H9 (cell line): Measurements from ENCODE around the gene TPD52L2. TPM values are rescaled to one million over a fixed set of nuclear protein-coding genes. Genes with fewer than 3 reads are reported as not detected.

ENCODE experiments used
- DNase-seq: peaks from one replicate; pipeline ENCODE4 v3.0.0-alpha.2; 2017
- H2AFZ ChIP-seq: one replicate; pipeline ENCODE4 v1.6.1; 2013; ENCODE audit warnings: mild to moderate bottlenecking, low read length, control low read depth, moderate library complexity
- H2AK5ac ChIP-seq: 2 replicates; pipeline ENCODE4 v1.6.1; 2013; ENCODE audit warnings: low read length, control low read depth, mixed read lengths; ENCODE audit not compliant: insufficient read length
- H2BK120ac ChIP-seq: one replicate; pipeline ENCODE4 v1.6.1; 2013; ENCODE audit warnings: low read depth, mild to moderate bottlenecking, low read length, control low read depth, inconsistent platforms; ENCODE audit not compliant: poor library complexity, severe bottlenecking
- H2BK12ac ChIP-seq: 2 replicates; pipeline ENCODE4 v1.6.1; 2013; ENCODE audit warnings: low read length, control low read depth, mixed read lengths, low read depth; ENCODE audit not compliant: insufficient read length
- H2BK15ac ChIP-seq: 2 replicates; pipeline ENCODE4 v1.6.1; 2013; ENCODE audit warnings: low read depth, low read length, control low read depth
- H2BK20ac ChIP-seq: one replicate; pipeline ENCODE4 v1.6.1; 2013; ENCODE audit warnings: low read depth, mild to moderate bottlenecking, low read length, control low read depth, inconsistent platforms; ENCODE audit not compliant: poor library complexity, severe bottlenecking
- H2BK5ac ChIP-seq: 2 replicates; pipeline ENCODE4 v1.6.1; 2013; ENCODE audit warnings: low read length, control low read depth, mixed read lengths; ENCODE audit not compliant: insufficient read length
- H3K14ac ChIP-seq: 2 replicates; pipeline ENCODE4 v1.6.1; 2013; ENCODE audit warnings: low read length, control low read depth; ENCODE audit not compliant: insufficient read depth
- H3K18ac ChIP-seq: 2 replicates; pipeline ENCODE4 v1.6.1; 2013; ENCODE audit warnings: low read depth, mild to moderate bottlenecking, mixed read lengths, low read length, control low read depth; ENCODE audit not compliant: insufficient read length
- H3K23ac ChIP-seq: 2 replicates; pipeline ENCODE4 v1.6.1; 2013; ENCODE audit warnings: low read length, control low read depth, mixed read lengths, low read depth; ENCODE audit not compliant: insufficient read length
- H3K23me2 ChIP-seq: 2 replicates; pipeline ENCODE4 v1.6.1; 2013; ENCODE audit warnings: low read depth, mild to moderate bottlenecking, mixed read lengths, low read length, control low read depth; ENCODE audit not compliant: insufficient read length, poor library complexity, severe bottlenecking
- H3K27ac ChIP-seq: 2 replicates; pipeline ENCODE4 v1.5.1; 2013; ENCODE audit warnings: low read length, control low read depth, mixed read lengths, low read depth; ENCODE audit not compliant: insufficient read length
- H3K27me3 ChIP-seq: 2 replicates; pipeline ENCODE4 v1.6.1; 2013; ENCODE audit warnings: low read length, control low read depth, inconsistent platforms; ENCODE audit not compliant: insufficient read depth
- H3K4ac ChIP-seq: 2 replicates; pipeline ENCODE4 v1.6.1; 2013; ENCODE audit warnings: low read depth, mild to moderate bottlenecking, control low read depth, inconsistent platforms, low read length, moderate library complexity
- H3K4me1 ChIP-seq: 2 replicates; pipeline ENCODE4 v1.6.1; 2013; ENCODE audit warnings: low read length, control low read depth, inconsistent platforms; ENCODE audit not compliant: insufficient read depth
- H3K4me2 ChIP-seq: 2 replicates; pipeline ENCODE4 v1.6.1; 2013; ENCODE audit warnings: low read length, control low read depth, mixed read lengths; ENCODE audit not compliant: insufficient read length, insufficient read depth
- H3K56ac ChIP-seq: 2 replicates; pipeline ENCODE4 v1.6.1; 2013; ENCODE audit warnings: low read depth, mild to moderate bottlenecking, mixed read lengths, low read length, control low read depth; ENCODE audit not compliant: insufficient read length
- H3K79me1 ChIP-seq: 2 replicates; pipeline ENCODE4 v1.6.1; 2013; ENCODE audit warnings: low read depth, mild to moderate bottlenecking, moderate library complexity, low read length, control low read depth, inconsistent platforms; ENCODE audit not compliant: insufficient read depth, poor library complexity, severe bottlenecking
- H3K79me2 ChIP-seq: 2 replicates; pipeline ENCODE4 v1.6.1; 2013; ENCODE audit warnings: low read length, control low read depth, inconsistent platforms; ENCODE audit not compliant: insufficient read depth
- H3K9ac ChIP-seq: 2 replicates; pipeline ENCODE4 v1.6.1; 2013; ENCODE audit warnings: low read length, control low read depth, mixed read lengths; ENCODE audit not compliant: insufficient read length; ENCODE audit errors: extremely low read depth
- H3K9me3 ChIP-seq: one replicate; pipeline ENCODE4 v1.6.1; 2013; ENCODE audit warnings: low read depth, low read length, inconsistent platforms; ENCODE audit not compliant: control insufficient read depth
- H3T11ph ChIP-seq: one replicate; pipeline ENCODE4 v1.6.1; 2013; ENCODE audit warnings: mild to moderate bottlenecking, low read length, control low read depth, inconsistent platforms
- H4K20me1 ChIP-seq: one replicate; pipeline ENCODE4 v1.6.1; 2013; ENCODE audit not compliant: control insufficient read depth, insufficient read length, insufficient read depth
- H4K5ac ChIP-seq: 2 replicates; pipeline ENCODE4 v1.6.1; 2013; ENCODE audit warnings: low read depth, mild to moderate bottlenecking, mixed read lengths, low read length, control low read depth; ENCODE audit not compliant: insufficient read length
- H4K8ac ChIP-seq: replicated peaks from 2 replicates; pipeline ENCODE4 v1.6.1; 2013; ENCODE audit warnings: low read length, control low read depth, mixed read lengths, low read depth; ENCODE audit not compliant: insufficient read length
- H4K91ac ChIP-seq: 2 replicates; pipeline ENCODE4 v1.6.1; 2013; ENCODE audit warnings: low read depth, mild to moderate bottlenecking, moderate library complexity, mixed read lengths, low read length, control low read depth; ENCODE audit not compliant: insufficient read length
- H3K27ac Mint-ChIP-seq, 3 experiments: 2 replicates in 2 of 3; 3 replicates in 1 of 3; pipeline ENCODE4 v1.8.0; 2020 to 2021; ENCODE audit warnings: mixed read lengths in 3 of 3, mild to moderate bottlenecking in 1 of 3, moderate library complexity in 1 of 3
- H3K27me3 Mint-ChIP-seq: 2 replicates; pipeline ENCODE4 v1.8.0; 2021; ENCODE audit warnings: low read depth, mild to moderate bottlenecking, moderate library complexity, mixed read lengths
- H3K36me3 Mint-ChIP-seq, 3 experiments: 2 replicates in 2 of 3; 3 replicates in 1 of 3; pipeline ENCODE4 v1.8.0; 2020 to 2021; ENCODE audit warnings: low read depth in 3 of 3, mixed read lengths in 3 of 3; ENCODE audit not compliant: insufficient read depth in 1 of 3
- H3K4me1 Mint-ChIP-seq, 2 experiments: 2 replicates each; pipeline ENCODE4 v1.8.0; 2020; ENCODE audit warnings: mixed read lengths in 2 of 2
- H3K4me3 Mint-ChIP-seq, 2 experiments: 2 replicates in 1 of 2; 3 replicates in 1 of 2; pipeline ENCODE4 v1.8.0; 2020 to 2021; ENCODE audit warnings: mild to moderate bottlenecking in 2 of 2, mixed read lengths in 2 of 2, moderate library complexity in 1 of 2
- H3K9me3 Mint-ChIP-seq, 2 experiments: 2 replicates in 1 of 2; 3 replicates in 1 of 2; pipeline ENCODE4 v1.8.0; 2020; ENCODE audit warnings: mild to moderate bottlenecking in 2 of 2, mixed read lengths in 2 of 2, moderate library complexity in 1 of 2
- WGBS: extraction: QIAGEN DNeasy Blood & Tissue Kit; methylation state at CpG from one replicate; pipeline ENCODE4 v1.1.7; 2013; ENCODE audit warnings: missing lambda C conversion rate, low lambda C conversion rate, mixed read lengths; ENCODE audit not compliant: insufficient read length; ENCODE audit errors: extremely low coverage; 5-methylcytosine and 5-hydroxymethylcytosine counted together
- total RNA-seq: library from RNA; stranded (reverse); gene quantifications from 2 replicates; pipeline ENCODE4 v1.2.1, GENCODE V29; 2021
- TF ChIP-seq, protein P1 (sequence below): fragments of 200-600 bp; sonication (generic); conservative IDR thresholded peaks from 3 replicates; pipeline ENCODE4 v1.8.0; 2021; ENCODE audit warnings: antibody characterized with exemption, mild to moderate bottlenecking

Gene TPD52L2
- total RNA-seq, 1 experiment from 2014 or later = 94.1 TPM

DNA sequence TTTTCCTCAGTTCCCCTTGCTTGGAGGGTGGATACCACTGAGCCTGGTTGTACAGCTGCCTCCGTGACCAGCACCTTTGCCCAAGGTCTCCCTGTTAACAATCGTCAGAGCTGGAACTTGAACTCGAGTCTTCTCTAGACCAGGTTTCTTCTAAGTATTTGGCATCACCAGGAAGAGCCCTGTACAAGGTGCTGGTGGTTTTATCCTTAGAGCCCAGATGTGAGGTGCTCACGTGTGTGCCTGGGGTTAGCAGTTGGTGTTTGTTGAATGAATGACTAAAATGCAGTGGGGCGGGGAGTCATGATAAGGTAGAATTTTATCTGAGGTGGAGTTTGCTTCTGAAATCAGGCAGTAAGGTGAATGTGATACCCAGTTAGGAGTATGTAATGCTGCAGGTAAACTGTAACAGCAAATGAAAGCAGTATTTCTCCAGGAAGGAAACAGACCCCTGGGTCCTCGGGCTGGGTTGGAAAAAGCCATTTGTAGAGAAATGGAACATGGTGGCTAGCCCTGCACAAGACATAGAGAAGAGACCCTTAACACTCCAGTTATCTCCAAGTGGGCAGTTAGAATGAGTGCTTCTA lies 33.0 kb downstream of the TPD52L2 start:
- H3K23me2 ChIP-seq = peaks cover 6% of the 10 kb centered on the region
- H3K4me2 ChIP-seq = no peak overlapping the region
- TF ChIP-seq, protein P1, sequence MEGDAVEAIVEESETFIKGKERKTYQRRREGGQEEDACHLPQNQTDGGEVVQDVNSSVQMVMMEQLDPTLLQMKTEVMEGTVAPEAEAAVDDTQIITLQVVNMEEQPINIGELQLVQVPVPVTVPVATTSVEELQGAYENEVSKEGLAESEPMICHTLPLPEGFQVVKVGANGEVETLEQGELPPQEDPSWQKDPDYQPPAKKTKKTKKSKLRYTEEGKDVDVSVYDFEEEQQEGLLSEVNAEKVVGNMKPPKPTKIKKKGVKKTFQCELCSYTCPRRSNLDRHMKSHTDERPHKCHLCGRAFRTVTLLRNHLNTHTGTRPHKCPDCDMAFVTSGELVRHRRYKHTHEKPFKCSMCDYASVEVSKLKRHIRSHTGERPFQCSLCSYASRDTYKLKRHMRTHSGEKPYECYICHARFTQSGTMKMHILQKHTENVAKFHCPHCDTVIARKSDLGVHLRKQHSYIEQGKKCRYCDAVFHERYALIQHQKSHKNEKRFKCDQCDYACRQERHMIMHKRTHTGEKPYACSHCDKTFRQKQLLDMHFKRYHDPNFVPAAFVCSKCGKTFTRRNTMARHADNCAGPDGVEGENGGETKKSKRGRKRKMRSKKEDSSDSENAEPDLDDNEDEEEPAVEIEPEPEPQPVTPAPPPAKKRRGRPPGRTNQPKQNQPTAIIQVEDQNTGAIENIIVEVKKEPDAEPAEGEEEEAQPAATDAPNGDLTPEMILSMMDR = no peak
- no peak overlapping the region for H4K91ac ChIP-seq
- no peak overlapping the region for H3K23ac ChIP-seq
- H3K9ac ChIP-seq = no peak overlapping the region
- 0 out of 2 replicates have a peak, but pooled peaks cover 2% of the 10 kb centered on the region for H3K4me1 ChIP-seq
- H3K27ac Mint-ChIP-seq = peak overlapping the region in 1 of 3 experiments; percentile 19; a peak in 2 of 7 replicates
- DNase-seq = no peak
- no peak overlapping the region for H2BK5ac ChIP-seq
- WGBS = no CpG with 5 or more reads among the region's 6 CpGs
- H3K79me1 ChIP-seq = peaks cover 3% of the 10 kb centered on the region
- H2BK120ac ChIP-seq = no peak overlapping the region
- no peak overlapping the region for H3K18ac ChIP-seq
- no peak overlapping the region for H3K14ac ChIP-seq
- no peak overlapping the region for H2BK15ac ChIP-seq
- H2BK12ac ChIP-seq = no peak overlapping the region
- peak overlapping the region; percentile 41 for H4K8ac ChIP-seq
- no peak overlapping the region for H3K56ac ChIP-seq
- H3K4me1 Mint-ChIP-seq = peaks cover 16 to 17% of the 10 kb centered on the region in 2 experiments
- no peaks in the 10 kb centered on the region for H4K20me1 ChIP-seq
- no peak overlapping the region for H3K4ac ChIP-seq
- no peak overlapping the region for H3T11ph ChIP-seq
- H3K9me3 ChIP-seq = no peaks in the 10 kb centered on the region
- no peak overlapping the region for H4K5ac ChIP-seq
- no peak overlapping the region for H3K4me3 Mint-ChIP-seq
- H2AFZ ChIP-seq = no peak overlapping the region
- no peak overlapping the region for H2AK5ac ChIP-seq
- H3K27me3 ChIP-seq = no peaks in the 10 kb centered on the region
- H3K27ac ChIP-seq = no peak overlapping the region
- peaks cover 0 to 5% (median 2%) of the 10 kb centered on the region in 3 experiments; a peak in 4 of 7 replicates for H3K36me3 Mint-ChIP-seq
- H2BK20ac ChIP-seq = no peak overlapping the region
- H3K9me3 Mint-ChIP-seq = no peaks in the 10 kb centered on the region
- no peaks in the 10 kb centered on the region for H3K27me3 Mint-ChIP-seq
- peaks cover 11% of the 10 kb centered on the region; the same call in 1 of the 2 replicates for H3K79me2 ChIP-seq
